HCT116 (cell line): ENCODE data around the gene LAD1. TPM values are rescaled to one million over a fixed set of nuclear protein-coding genes. Genes with fewer than 3 reads are reported as not detected.

Experiments
- ATAC-seq: fragments of 200-7000 bp; cut with Tn5 transposase; 2 replicates; pipeline ENCODE4 v1.9.1; 2020; ENCODE audit warnings: mild to moderate bottlenecking, moderate library complexity
- BruUV-seq: library from RNA; stranded (reverse); fragments of 400-500 nt; replicated peaks from 2 replicates; lab custom pipeline; 2021; lab: Mats Ljungman, UMichigan
- CTCF ChIA-PET: fragments of 300-600 bp; sonication (Branson Sonifier 250); formaldehyde crosslinking; loops from one replicate; lab custom pipeline; 2021; ENCODE audit warnings: antibody characterized with exemption; lab: Charles Lee
- POLR2A ChIA-PET: fragments of 300-600, 350-600 bp; sonication (Branson Sonifier 250); formaldehyde crosslinking; loops from one replicate; lab custom pipeline; 2021; ENCODE audit warnings: antibody characterized with exemption; lab: Charles Lee
- RAD21 ChIA-PET, 2 experiments: fragments of 300-600 bp; sonication (Branson Sonifier 250); formaldehyde crosslinking; loops; one replicate each; lab custom pipeline; 2023; ENCODE audit warnings: low total read pairs in 2 of 2; ENCODE audit not compliant: uncharacterized antibody in 2 of 2, unreplicated experiment in 2 of 2, low non-redundant PET in 1 of 2; lab: Charles Lee
- DNase-seq: peaks from one replicate; pipeline ENCODE4 v3.0.0-alpha.2; 2010; ENCODE audit warnings: low read depth, low spot score
- H2AFZ ChIP-seq: fragments of 200-600 bp; shearing (Covaris generic), sonication (generic); 2 replicates; pipeline ENCODE4 v1.6.1; 2017; ENCODE audit warnings: low read depth, mixed run types, mixed read lengths, antibody characterized with exemption, low read length; ENCODE audit not compliant: poor library complexity, severe bottlenecking
- H3K27ac ChIP-seq: 2 replicates; pipeline ENCODE4 v1.5.1; 2012; ENCODE audit warnings: low read depth, low read length
- H3K27me3 ChIP-seq: fragments of 200-600 bp; sonication (generic); 2 replicates; pipeline ENCODE4 v1.6.1; 2016; ENCODE audit warnings: mixed run types, low read length, mixed read lengths; ENCODE audit not compliant: insufficient read depth
- H3K36me3 ChIP-seq, 2 experiments: fragments of 200-500 bp in 1 of 2; fragments of 200-600 bp in 1 of 2; sonication (Bioruptor generic) in 1 of 2; sonication (generic) in 1 of 2; 2 replicates each; pipeline versions ENCODE4 v1.5.1 to v1.6.1; 2014 to 2016; ENCODE audit warnings: low read length in 2 of 2, inconsistent platforms in 1 of 2, mixed read lengths in 1 of 2, mixed run types in 1 of 2; ENCODE audit not compliant: insufficient read depth in 2 of 2, control insufficient read depth in 1 of 2
- H3K4me1 ChIP-seq, 2 experiments: fragments of 200-600 bp in 1 of 2; sonication (generic) in 1 of 2; 2 replicates each; pipeline versions ENCODE4 v1.5.1 to v1.6.1; 2012 to 2017; ENCODE audit warnings: low read length in 2 of 2, inconsistent platforms in 1 of 2, mild to moderate bottlenecking in 1 of 2, mixed read lengths in 1 of 2, mixed run types in 1 of 2, moderate library complexity in 1 of 2; ENCODE audit not compliant: insufficient read depth in 2 of 2, control insufficient read depth in 1 of 2
- H3K4me2 ChIP-seq: fragments of 200-600 bp; sonication (generic); 2 replicates; pipeline ENCODE4 v1.6.1; 2017; ENCODE audit warnings: mixed run types, low read length, mixed read lengths
- H3K4me3 ChIP-seq, 2 experiments: fragments of 200-600 bp in 1 of 2; sonication (generic) in 1 of 2; replicated peaks in 1 of 2; 2 replicates each; pipeline ENCODE4 v1.5.1; 2011 to 2016; ENCODE audit warnings: low read length in 2 of 2, control low read depth in 1 of 2, low read depth in 1 of 2, mild to moderate bottlenecking in 1 of 2, mixed read lengths in 1 of 2, mixed run types in 1 of 2
- H3K79me2 ChIP-seq: fragments of 200-600 bp; sonication (generic); 2 replicates; pipeline ENCODE4 v1.6.1; 2017; ENCODE audit warnings: mild to moderate bottlenecking, mixed run types, low read length, moderate library complexity, mixed read lengths; ENCODE audit not compliant: insufficient read depth
- H3K9ac ChIP-seq: fragments of 200-600 bp; sonication (generic); 2 replicates; pipeline ENCODE4 v1.6.1; 2016; ENCODE audit warnings: low read length, mixed read lengths
- H3K9me2 ChIP-seq: fragments of 200-600 bp; sonication (generic), shearing (Covaris generic); 2 replicates; pipeline ENCODE4 v1.6.1; 2017; ENCODE audit warnings: mixed run types, mild to moderate bottlenecking, moderate library complexity; ENCODE audit not compliant: insufficient read depth
- H3K9me3 ChIP-seq, 2 experiments: fragments of 200-500 bp in 1 of 2; fragments of 200-600 bp in 1 of 2; sonication (Bioruptor generic) in 1 of 2; sonication (generic) in 1 of 2; 2 replicates each; pipeline ENCODE4 v1.6.1; 2014 to 2017; ENCODE audit warnings: low read length in 2 of 2, mixed read lengths in 2 of 2, inconsistent platforms in 1 of 2, low read depth in 1 of 2, mild to moderate bottlenecking in 1 of 2, mixed run types in 1 of 2, moderate library complexity in 1 of 2; ENCODE audit not compliant: control insufficient read depth in 1 of 2, insufficient read depth in 1 of 2
- H4K20me1 ChIP-seq: fragments of 200-600 bp; sonication (generic), shearing (Covaris generic); 2 replicates; pipeline ENCODE4 v1.6.1; 2017; ENCODE audit warnings: mixed run types, mild to moderate bottlenecking, moderate library complexity; ENCODE audit not compliant: insufficient read depth
- SRF ChIP-seq: IDR thresholded peaks from 2 replicates; pipeline ENCODE4 v1.6.1; 2012; ENCODE audit warnings: low read depth
- TCF7L2 ChIP-seq: IDR thresholded peaks from 2 replicates; pipeline ENCODE4 v1.7.0; 2011; ENCODE audit warnings: borderline replicate concordance, inconsistent platforms; ENCODE audit not compliant: insufficient read depth, insufficient read length; ENCODE audit errors: extremely low read depth
- ZNF274 ChIP-seq: fragments of 200-500 bp; sonication (Bioruptor generic); IDR thresholded peaks from 2 replicates; pipeline ENCODE4 v1.6.1; 2014; ENCODE audit warnings: mild to moderate bottlenecking, low read depth, low read length, inconsistent platforms
- intact Hi-C: fragments of 100-400 bp; cut with micrococcal nuclease; formaldehyde crosslinking; loops from 2 replicates; pipeline ENCODE4 v1.10.0; 2022
- total RNA-seq: library from RNA; stranded (reverse); gene quantifications from one replicate; pipeline ENCODE4 v1.2.1, GENCODE V29; 2021; ENCODE audit not compliant: unreplicated experiment
- TF ChIP-seq, protein P1 (sequence below), 3 experiments: fragments of 200-600 bp in 1 of 3; sonication (generic) in 1 of 3; IDR thresholded peaks in 2 of 3; conservative IDR thresholded peaks in 1 of 3; 2 replicates each; pipeline ENCODE4 v1.5.1; 2012 to 2017; ENCODE audit warnings: low read depth in 2 of 3, low read length in 2 of 3, antibody characterized with exemption in 1 of 3, borderline replicate concordance in 1 of 3, control low read depth in 1 of 3, mild to moderate bottlenecking in 1 of 3, mixed read lengths in 1 of 3, mixed run types in 1 of 3, moderate library complexity in 1 of 3; ENCODE audit not compliant: insufficient read depth in 1 of 3
- TF ChIP-seq, protein P2 (sequence below): IDR thresholded peaks from 2 replicates; pipeline ENCODE4 v1.6.1; 2011; ENCODE audit warnings: mild to moderate bottlenecking, low read length, moderate library complexity; ENCODE audit not compliant: insufficient replicate concordance; ENCODE audit errors: extremely low read depth

The LAD1 gene
- total RNA-seq, 1 experiment from 2014 or later: 56.1 TPM

GRCh38 chr1:201336711-201337450, 62.2 kb downstream of the LAD1 start:
- ATAC-seq (no peak), DNase-seq (no peak)
- ChIA-PET CTCF (interaction anchor here (0.9 to 1.4 kb wide), 2 partner anchors 10 to 11 kb away, joined by 3 to 6 read pairs; no protein-coding TSS in a partner anchor), RAD21 (no interaction called here), POLR2A (no interaction called here)
- H2AFZ ChIP-seq: no peak overlapping the region
- TF ChIP-seq, protein P1, sequence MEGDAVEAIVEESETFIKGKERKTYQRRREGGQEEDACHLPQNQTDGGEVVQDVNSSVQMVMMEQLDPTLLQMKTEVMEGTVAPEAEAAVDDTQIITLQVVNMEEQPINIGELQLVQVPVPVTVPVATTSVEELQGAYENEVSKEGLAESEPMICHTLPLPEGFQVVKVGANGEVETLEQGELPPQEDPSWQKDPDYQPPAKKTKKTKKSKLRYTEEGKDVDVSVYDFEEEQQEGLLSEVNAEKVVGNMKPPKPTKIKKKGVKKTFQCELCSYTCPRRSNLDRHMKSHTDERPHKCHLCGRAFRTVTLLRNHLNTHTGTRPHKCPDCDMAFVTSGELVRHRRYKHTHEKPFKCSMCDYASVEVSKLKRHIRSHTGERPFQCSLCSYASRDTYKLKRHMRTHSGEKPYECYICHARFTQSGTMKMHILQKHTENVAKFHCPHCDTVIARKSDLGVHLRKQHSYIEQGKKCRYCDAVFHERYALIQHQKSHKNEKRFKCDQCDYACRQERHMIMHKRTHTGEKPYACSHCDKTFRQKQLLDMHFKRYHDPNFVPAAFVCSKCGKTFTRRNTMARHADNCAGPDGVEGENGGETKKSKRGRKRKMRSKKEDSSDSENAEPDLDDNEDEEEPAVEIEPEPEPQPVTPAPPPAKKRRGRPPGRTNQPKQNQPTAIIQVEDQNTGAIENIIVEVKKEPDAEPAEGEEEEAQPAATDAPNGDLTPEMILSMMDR (IDR thresholded peaks at IDR 0.05 in 2 of 3, conservative IDR thresholded peaks at IDR 0.05 in 1 of 3; ENCODE audit: borderline replicate concordance in 1 of 3, insufficient read depth in 1 of 3, low read depth in 2 of 3, low read length in 2 of 3): no peak
- TF ChIP-seq, protein P2, sequence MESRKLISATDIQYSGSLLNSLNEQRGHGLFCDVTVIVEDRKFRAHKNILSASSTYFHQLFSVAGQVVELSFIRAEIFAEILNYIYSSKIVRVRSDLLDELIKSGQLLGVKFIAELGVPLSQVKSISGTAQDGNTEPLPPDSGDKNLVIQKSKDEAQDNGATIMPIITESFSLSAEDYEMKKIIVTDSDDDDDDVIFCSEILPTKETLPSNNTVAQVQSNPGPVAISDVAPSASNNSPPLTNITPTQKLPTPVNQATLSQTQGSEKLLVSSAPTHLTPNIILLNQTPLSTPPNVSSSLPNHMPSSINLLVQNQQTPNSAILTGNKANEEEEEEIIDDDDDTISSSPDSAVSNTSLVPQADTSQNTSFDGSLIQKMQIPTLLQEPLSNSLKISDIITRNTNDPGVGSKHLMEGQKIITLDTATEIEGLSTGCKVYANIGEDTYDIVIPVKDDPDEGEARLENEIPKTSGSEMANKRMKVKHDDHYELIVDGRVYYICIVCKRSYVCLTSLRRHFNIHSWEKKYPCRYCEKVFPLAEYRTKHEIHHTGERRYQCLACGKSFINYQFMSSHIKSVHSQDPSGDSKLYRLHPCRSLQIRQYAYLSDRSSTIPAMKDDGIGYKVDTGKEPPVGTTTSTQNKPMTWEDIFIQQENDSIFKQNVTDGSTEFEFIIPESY: no peak
- TF ChIP-seq SRF (no peak), ZNF274 (no peak), TCF7L2 (no peak)
- H3K4me1 ChIP-seq: no peaks in the 10 kb centered on the region
- no peaks in the 10 kb centered on the region for H3K9me2 ChIP-seq
- H3K27me3 ChIP-seq: no peaks in the 10 kb centered on the region
- intact Hi-C loops: no loop called here
- H3K9ac ChIP-seq: no peak overlapping the region
- H4K20me1 ChIP-seq: no peaks in the 10 kb centered on the region
- H3K9me3 ChIP-seq: peaks cover 1 to 5% of the 10 kb centered on the region in 2 experiments; a peak in 1 of 4 replicates
- no peaks in the 10 kb centered on the region for H3K36me3 ChIP-seq
- H3K79me2 ChIP-seq: no peaks in the 10 kb centered on the region
- H3K27ac ChIP-seq: no peak overlapping the region
- H3K4me3 ChIP-seq: no peak overlapping the region
- BruUV-seq: no TSS peak
- H3K4me2 ChIP-seq: no peak overlapping the region
